Measurements from ENCODE around the gene GPR52. TPM values are rescaled to one million over a fixed set of nuclear protein-coding genes. Genes with fewer than 3 reads are reported as not detected.
"Not testable (repeated sequence)": the region's sequence is repeated elsewhere in the genome, so short reads cannot be mapped to it uniquely, and the experiment has no call there.

GPR52 gene
- total RNA-seq, 1 donor from 2014 or later: 1.1 TPM

- TF ChIP-seq, protein P1, sequence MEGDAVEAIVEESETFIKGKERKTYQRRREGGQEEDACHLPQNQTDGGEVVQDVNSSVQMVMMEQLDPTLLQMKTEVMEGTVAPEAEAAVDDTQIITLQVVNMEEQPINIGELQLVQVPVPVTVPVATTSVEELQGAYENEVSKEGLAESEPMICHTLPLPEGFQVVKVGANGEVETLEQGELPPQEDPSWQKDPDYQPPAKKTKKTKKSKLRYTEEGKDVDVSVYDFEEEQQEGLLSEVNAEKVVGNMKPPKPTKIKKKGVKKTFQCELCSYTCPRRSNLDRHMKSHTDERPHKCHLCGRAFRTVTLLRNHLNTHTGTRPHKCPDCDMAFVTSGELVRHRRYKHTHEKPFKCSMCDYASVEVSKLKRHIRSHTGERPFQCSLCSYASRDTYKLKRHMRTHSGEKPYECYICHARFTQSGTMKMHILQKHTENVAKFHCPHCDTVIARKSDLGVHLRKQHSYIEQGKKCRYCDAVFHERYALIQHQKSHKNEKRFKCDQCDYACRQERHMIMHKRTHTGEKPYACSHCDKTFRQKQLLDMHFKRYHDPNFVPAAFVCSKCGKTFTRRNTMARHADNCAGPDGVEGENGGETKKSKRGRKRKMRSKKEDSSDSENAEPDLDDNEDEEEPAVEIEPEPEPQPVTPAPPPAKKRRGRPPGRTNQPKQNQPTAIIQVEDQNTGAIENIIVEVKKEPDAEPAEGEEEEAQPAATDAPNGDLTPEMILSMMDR (IDR thresholded peaks at IDR 0.05; ENCODE audit: partially characterized antibody, unreplicated experiment): no peak
- H3K9me3 Mint-ChIP-seq (ENCODE audit: unreplicated experiment): peaks cover 1% of the 10 kb centered on the region
- H3K4me1 Mint-ChIP-seq (ENCODE audit: low read depth, unreplicated experiment): no peaks in the 10 kb centered on the region
- no peaks in the 10 kb centered on the region for H3K27me3 Mint-ChIP-seq (ENCODE audit: unreplicated experiment)
- no peak overlapping the region for H3K4me3 Mint-ChIP-seq (ENCODE audit: unreplicated experiment)
- no peaks in the 10 kb centered on the region for H3K36me3 Mint-ChIP-seq (ENCODE audit: unreplicated experiment)
- DNase-seq: no peak
- H3K27ac Mint-ChIP-seq (ENCODE audit: unreplicated experiment): no peak overlapping the region
Observed at GRCh38 chr1:174406421-174406820, 41.3 kb upstream of the GPR52 start.

DNA sequence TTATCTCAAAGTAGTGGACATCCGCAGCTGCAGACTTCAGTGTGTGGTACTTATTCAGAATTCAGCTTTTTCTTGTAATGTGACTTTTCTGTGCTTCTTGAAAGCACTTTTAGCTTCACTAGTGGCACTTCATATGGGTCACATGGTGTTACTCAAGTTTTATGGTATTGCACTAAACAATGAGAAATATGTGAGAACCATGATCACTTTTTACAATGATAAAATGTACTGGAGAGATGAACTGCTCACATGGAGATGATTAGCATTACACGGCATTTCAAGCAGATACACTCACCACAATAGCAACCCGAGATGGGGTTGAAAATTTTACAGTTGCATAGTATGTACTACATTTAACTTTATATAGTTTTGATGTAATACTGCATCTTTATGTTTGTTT, 40.1 kb upstream of the GPR52 start:
- Mint-ChIP-seq H3K4me3 (ENCODE audit: unreplicated experiment) (no peak overlapping the region), H3K27ac (ENCODE audit: unreplicated experiment) (no peak overlapping the region), H3K9me3 (ENCODE audit: unreplicated experiment) (peaks cover 1% of the 10 kb centered on the region), H3K36me3 (ENCODE audit: unreplicated experiment) (no peaks in the 10 kb centered on the region), H3K27me3 (ENCODE audit: unreplicated experiment) (no peaks in the 10 kb centered on the region), H3K4me1 (ENCODE audit: low read depth, unreplicated experiment) (no peaks in the 10 kb centered on the region)
- TF ChIP-seq, protein P1 (IDR thresholded peaks at IDR 0.05; ENCODE audit: partially characterized antibody, unreplicated experiment): no peak
- DNase-seq: no peak

DNA sequence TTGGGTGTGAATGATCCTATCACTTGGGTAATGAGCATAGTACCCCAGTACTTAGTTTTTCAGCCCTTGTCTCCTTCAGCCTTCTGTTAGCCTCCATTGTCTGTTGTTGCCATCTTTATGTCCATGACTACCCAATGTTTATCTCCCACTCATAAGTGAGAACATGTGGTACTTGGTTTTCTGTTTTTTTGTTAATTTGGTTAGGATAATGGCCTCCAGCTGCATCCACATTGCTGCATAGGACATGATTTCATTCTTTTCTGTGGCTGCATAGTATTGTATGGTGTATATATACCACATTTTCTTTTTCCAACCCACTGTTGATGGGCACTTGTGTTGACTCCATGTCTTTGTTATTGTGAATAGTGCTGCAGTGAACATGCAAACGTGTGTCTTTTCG, 39.6 kb upstream of the GPR52 start:
- Mint-ChIP-seq H3K9me3 (ENCODE audit: unreplicated experiment) (peaks cover 1% of the 10 kb centered on the region), H3K27me3 (ENCODE audit: unreplicated experiment) (no peaks in the 10 kb centered on the region), H3K4me1 (ENCODE audit: low read depth, unreplicated experiment) (no peaks in the 10 kb centered on the region), H3K36me3 (ENCODE audit: unreplicated experiment) (no peaks in the 10 kb centered on the region), H3K4me3 (ENCODE audit: unreplicated experiment) (no peak overlapping the region), H3K27ac (ENCODE audit: unreplicated experiment) (no peak overlapping the region)
- no peak for DNase-seq
- TF ChIP-seq, protein P1 (IDR thresholded peaks at IDR 0.05; ENCODE audit: partially characterized antibody, unreplicated experiment): no peak

DNA sequence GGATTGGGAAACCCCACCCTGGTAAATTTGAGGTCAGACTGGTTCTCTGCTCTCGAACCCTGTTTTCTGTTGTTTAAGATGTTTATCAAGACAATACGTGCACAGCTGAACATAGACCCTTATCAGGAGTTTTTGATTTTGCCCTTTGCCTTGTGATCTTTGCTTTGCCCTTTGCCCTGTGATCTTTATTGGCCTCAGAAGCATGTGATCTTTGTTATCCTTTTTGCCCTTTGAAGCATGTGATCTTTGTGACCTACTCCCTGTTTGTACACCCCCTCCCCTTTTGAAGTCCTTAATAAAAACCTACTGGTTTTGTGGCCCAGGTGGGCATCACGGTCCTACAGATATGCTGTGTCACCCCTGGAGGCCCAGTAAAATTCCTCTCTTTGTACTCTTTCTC, 38.0 kb upstream of the GPR52 start:
- DNase-seq; H3K9me3 Mint-ChIP-seq (ENCODE audit: unreplicated experiment); H3K27ac Mint-ChIP-seq (ENCODE audit: unreplicated experiment); H3K4me1 Mint-ChIP-seq (ENCODE audit: low read depth, unreplicated experiment); H3K4me3 Mint-ChIP-seq (ENCODE audit: unreplicated experiment); H3K27me3 Mint-ChIP-seq (ENCODE audit: unreplicated experiment); H3K36me3 Mint-ChIP-seq (ENCODE audit: unreplicated experiment): not testable (repeated sequence)

- Mint-ChIP-seq H3K27me3 (ENCODE audit: unreplicated experiment) (no peaks in the 10 kb centered on the region), H3K36me3 (ENCODE audit: unreplicated experiment) (no peaks in the 10 kb centered on the region), H3K4me1 (ENCODE audit: low read depth, unreplicated experiment) (no peaks in the 10 kb centered on the region), H3K9me3 (ENCODE audit: unreplicated experiment) (peaks cover 1% of the 10 kb centered on the region), H3K4me3 (ENCODE audit: unreplicated experiment) (no peak overlapping the region), H3K27ac (ENCODE audit: unreplicated experiment) (no peak overlapping the region)
- no peak for DNase-seq
- TF ChIP-seq, protein P1 (IDR thresholded peaks at IDR 0.05; ENCODE audit: partially characterized antibody, unreplicated experiment): no peak
Observed at GRCh38 chr1:174413632-174414031, 34.1 kb upstream of the GPR52 start.

GRCh38 chr1:174414203-174414602, 33.6 kb upstream of the GPR52 start:
- H3K4me1 Mint-ChIP-seq (ENCODE audit: low read depth, unreplicated experiment): no peaks in the 10 kb centered on the region
- no peak overlapping the region for H3K27ac Mint-ChIP-seq (ENCODE audit: unreplicated experiment)
- no peaks in the 10 kb centered on the region for H3K27me3 Mint-ChIP-seq (ENCODE audit: unreplicated experiment)
- peaks cover 1% of the 10 kb centered on the region for H3K9me3 Mint-ChIP-seq (ENCODE audit: unreplicated experiment)
- no peaks in the 10 kb centered on the region for H3K36me3 Mint-ChIP-seq (ENCODE audit: unreplicated experiment)
- DNase-seq: no peak
- no peak overlapping the region for H3K4me3 Mint-ChIP-seq (ENCODE audit: unreplicated experiment)
- TF ChIP-seq, protein P1 (IDR thresholded peaks at IDR 0.05; ENCODE audit: partially characterized antibody, unreplicated experiment): no peak
